Measurements from ENCODE around the gene LAG3. TPM values are rescaled to one million over a fixed set of nuclear protein-coding genes. Genes with fewer than 3 reads are reported as not detected.

The LAG3 gene
- total RNA-seq, 1 donor from 2014 or later, result not detected

GRCh38 chr12:6772726-6773589 is 638 bp downstream of the LAG3 start:
- TF ChIP-seq, protein P1, sequence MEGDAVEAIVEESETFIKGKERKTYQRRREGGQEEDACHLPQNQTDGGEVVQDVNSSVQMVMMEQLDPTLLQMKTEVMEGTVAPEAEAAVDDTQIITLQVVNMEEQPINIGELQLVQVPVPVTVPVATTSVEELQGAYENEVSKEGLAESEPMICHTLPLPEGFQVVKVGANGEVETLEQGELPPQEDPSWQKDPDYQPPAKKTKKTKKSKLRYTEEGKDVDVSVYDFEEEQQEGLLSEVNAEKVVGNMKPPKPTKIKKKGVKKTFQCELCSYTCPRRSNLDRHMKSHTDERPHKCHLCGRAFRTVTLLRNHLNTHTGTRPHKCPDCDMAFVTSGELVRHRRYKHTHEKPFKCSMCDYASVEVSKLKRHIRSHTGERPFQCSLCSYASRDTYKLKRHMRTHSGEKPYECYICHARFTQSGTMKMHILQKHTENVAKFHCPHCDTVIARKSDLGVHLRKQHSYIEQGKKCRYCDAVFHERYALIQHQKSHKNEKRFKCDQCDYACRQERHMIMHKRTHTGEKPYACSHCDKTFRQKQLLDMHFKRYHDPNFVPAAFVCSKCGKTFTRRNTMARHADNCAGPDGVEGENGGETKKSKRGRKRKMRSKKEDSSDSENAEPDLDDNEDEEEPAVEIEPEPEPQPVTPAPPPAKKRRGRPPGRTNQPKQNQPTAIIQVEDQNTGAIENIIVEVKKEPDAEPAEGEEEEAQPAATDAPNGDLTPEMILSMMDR (conservative IDR thresholded peaks at IDR 0.05; ENCODE audit: low read depth, low read length), result no peak
- no peak overlapping the region for H3K4me3 ChIP-seq (ENCODE audit: low read depth, low read length)
- no peak for DNase-seq (ENCODE audit: low read depth)

GRCh38 chr12:6773590-6774351 is 1.5 kb downstream of the LAG3 start:
- H3K4me3 ChIP-seq (ENCODE audit: low read depth, low read length), result no peak overlapping the region
- DNase-seq (ENCODE audit: low read depth), result no peak
- TF ChIP-seq, protein P1 (conservative IDR thresholded peaks at IDR 0.05; ENCODE audit: low read depth, low read length), result no peak

DNA sequence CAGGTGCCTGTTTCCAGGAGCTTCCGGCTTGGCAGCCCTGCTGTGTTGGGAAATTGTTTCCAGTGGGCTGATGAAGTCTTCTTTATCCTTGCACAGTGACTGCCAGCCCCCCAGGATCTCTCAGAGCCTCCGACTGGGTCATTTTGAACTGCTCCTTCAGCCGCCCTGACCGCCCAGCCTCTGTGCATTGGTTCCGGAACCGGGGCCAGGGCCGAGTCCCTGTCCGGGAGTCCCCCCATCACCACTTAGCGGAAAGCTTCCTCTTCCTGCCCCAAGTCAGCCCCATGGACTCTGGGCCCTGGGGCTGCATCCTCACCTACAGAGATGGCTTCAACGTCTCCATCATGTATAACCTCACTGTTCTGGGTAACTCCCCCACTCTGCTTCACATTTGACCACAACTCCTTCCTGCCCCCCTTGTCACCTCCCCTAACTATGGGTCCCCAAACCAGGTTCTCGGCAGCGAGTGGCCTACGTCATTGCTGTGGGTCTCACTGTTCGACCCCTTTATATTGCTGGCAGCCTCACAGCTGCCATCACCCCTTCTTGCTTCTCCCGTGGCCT is 2.3 kb downstream of the LAG3 start:
- no peak for DNase-seq (ENCODE audit: low read depth)
- TF ChIP-seq, protein P1 (conservative IDR thresholded peaks at IDR 0.05; ENCODE audit: low read depth, low read length), result no peak
- H3K4me3 ChIP-seq (ENCODE audit: low read depth, low read length), result no peak overlapping the region

DNA sequence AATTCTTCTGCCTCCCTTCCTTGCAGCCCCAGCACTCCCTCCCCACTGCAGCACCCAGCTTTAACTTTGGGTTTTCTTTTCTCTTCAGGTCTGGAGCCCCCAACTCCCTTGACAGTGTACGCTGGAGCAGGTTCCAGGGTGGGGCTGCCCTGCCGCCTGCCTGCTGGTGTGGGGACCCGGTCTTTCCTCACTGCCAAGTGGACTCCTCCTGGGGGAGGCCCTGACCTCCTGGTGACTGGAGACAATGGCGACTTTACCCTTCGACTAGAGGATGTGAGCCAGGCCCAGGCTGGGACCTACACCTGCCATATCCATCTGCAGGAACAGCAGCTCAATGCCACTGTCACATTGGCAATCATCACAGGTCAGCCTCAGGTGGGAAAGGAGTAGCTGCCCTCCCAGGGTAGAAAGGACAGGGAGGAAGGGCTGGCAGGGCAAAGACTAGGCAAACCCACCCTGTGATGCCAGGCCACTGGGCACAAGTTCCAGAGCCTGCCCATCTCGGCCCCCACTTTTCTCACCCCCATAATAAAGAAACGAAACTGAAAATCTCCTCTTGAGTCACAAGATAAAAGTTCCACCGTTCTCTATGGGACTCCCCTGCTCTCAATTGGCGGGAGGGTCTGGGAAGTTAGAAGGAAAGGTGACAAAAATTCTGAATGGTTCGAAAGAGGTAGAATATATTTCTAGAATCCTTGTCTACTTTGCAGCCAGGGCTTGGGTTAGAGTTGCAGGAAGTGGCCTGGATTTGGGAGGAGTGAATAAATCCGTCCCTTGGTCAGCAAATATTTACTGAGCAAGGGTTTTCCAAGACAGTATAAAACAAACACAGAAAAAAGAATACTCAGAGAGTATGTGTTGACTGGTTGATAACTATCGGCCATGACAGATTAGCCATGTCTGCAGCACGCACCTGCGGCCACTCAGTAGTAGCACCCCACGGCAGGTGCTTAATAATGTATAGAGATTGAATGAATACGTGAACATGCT is 3.2 kb downstream of the LAG3 start:
- DNase-seq (ENCODE audit: low read depth), result no peak
- no peak overlapping the region for H3K4me3 ChIP-seq (ENCODE audit: low read depth, low read length)
- TF ChIP-seq, protein P1 (conservative IDR thresholded peaks at IDR 0.05; ENCODE audit: low read depth, low read length), result no peak

DNA sequence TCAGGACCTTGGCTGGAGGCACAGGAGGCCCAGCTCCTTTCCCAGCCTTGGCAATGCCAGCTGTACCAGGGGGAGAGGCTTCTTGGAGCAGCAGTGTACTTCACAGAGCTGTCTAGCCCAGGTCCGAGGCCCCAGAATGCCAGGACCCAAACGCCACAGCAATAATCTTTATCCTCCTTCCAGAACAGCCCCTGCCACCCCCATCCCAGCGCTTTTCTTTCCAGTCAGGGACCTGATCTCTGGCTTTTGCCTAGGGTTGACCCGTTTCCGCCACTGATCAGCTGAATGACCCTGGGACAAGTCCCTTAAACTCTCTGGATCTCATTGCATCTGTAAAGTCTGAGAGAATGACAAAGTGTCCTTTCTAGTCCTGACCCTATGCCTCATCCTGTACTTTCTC is 5.1 kb downstream of the LAG3 start:
- TF ChIP-seq, protein P1 (conservative IDR thresholded peaks at IDR 0.05; ENCODE audit: low read depth, low read length), result no peak
- H3K4me3 ChIP-seq (ENCODE audit: low read depth, low read length), result no peak overlapping the region
- no peak for DNase-seq (ENCODE audit: low read depth)

DNA sequence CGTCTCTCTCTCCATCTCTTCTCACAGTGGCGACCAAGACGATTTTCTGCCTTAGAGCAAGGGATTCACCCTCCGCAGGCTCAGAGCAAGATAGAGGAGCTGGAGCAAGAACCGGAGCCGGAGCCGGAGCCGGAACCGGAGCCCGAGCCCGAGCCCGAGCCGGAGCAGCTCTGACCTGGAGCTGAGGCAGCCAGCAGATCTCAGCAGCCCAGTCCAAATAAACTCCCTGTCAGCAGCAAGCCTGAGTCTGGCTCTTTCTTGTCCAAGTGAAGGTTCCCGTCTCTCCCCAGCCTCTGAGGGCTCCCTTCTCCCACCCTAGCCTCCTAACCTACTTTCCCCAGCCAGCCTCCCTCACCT is 5.9 kb downstream of the LAG3 start:
- DNase-seq (ENCODE audit: low read depth), result no peak
- peak overlapping the region; percentile 56 for H3K4me3 ChIP-seq (ENCODE audit: low read depth, low read length)
- TF ChIP-seq, protein P1 (conservative IDR thresholded peaks at IDR 0.05; ENCODE audit: low read depth, low read length), result no peak
